K562 (cell line): ENCODE results near the gene ABHD16A. TPM values are rescaled to one million over a fixed set of nuclear protein-coding genes. Genes with fewer than 3 reads are reported as not detected.
A peak's percentile ranks its signal among the peaks of the same experiment; 100 is the strongest.

Experiments used
- ADNP ChIP-seq: fragments of 200-800 bp; sonication (Bioruptor generic); IDR thresholded peaks from 2 replicates; pipeline ENCODE4 v1.6.1; 2016; ENCODE audit warnings: missing genetic modification characterization, missing compliant biosample characterization
- BCLAF1 ChIP-seq, 2 experiments: fragments of 450-650 bp in 1 of 2; IDR thresholded peaks; 2 replicates each; pipeline ENCODE4 v1.6.1; 2011 to 2017; ENCODE audit warnings: low read depth in 2 of 2, antibody characterized with exemption in 1 of 2, borderline replicate concordance in 1 of 2, low read length in 1 of 2, mild to moderate bottlenecking in 1 of 2, mixed read lengths in 1 of 2; ENCODE audit not compliant: control insufficient read depth in 1 of 2
- BHLHE40 ChIP-seq: IDR thresholded peaks from 2 replicates; pipeline ENCODE4 v1.6.1; 2011; ENCODE audit warnings: low read length, improper control_type of control experiment
- COPS2 ChIP-seq: fragments of 450-650 bp; conservative IDR thresholded peaks from 2 replicates; pipeline ENCODE4 v1.6.1; 2016; ENCODE audit warnings: mild to moderate bottlenecking, moderate library complexity
- DACH1 ChIP-seq: fragments of 450-650 bp; IDR thresholded peaks from 2 replicates; pipeline ENCODE4 v1.6.1; 2018; ENCODE audit not compliant: partially characterized antibody
- GATAD2B ChIP-seq: fragments of 450-650 bp; IDR thresholded peaks from 2 replicates; pipeline ENCODE4 v1.6.1; 2017; ENCODE audit warnings: mild to moderate bottlenecking, borderline replicate concordance
- GTF2E2 ChIP-seq: fragments of 200-800 bp; sonication (Bioruptor generic); IDR thresholded peaks from 2 replicates; pipeline ENCODE4 v1.6.1; 2016; ENCODE audit warnings: missing genetic modification characterization, missing compliant biosample characterization
- HNRNPLL ChIP-seq: fragments of 200-400 bp; formaldehyde crosslinking; IDR thresholded peaks from 2 replicates; pipeline ENCODE4 v1.6.1; 2017; ENCODE audit warnings: low read length, low read depth, mild to moderate bottlenecking; ENCODE audit not compliant: poor library complexity, severe bottlenecking
- KHSRP ChIP-seq: fragments of 450-650 bp; IDR thresholded peaks from 2 replicates; pipeline ENCODE4 v1.6.1; 2017
- MAFK ChIP-seq: IDR thresholded peaks from 2 replicates; pipeline ENCODE4 v1.6.1; 2011; ENCODE audit warnings: low read length, improper control_type of control experiment
- MXI1 ChIP-seq: IDR thresholded peaks from 2 replicates; pipeline ENCODE4 v1.6.1; 2011; ENCODE audit warnings: low read depth, mild to moderate bottlenecking, improper control_type of control experiment, low read length
- SMARCA5 ChIP-seq: fragments of 450-650 bp; IDR thresholded peaks from 2 replicates; pipeline ENCODE4 v1.6.1; 2016
- SOX6 ChIP-seq: fragments of 450-650 bp; IDR thresholded peaks from 2 replicates; pipeline ENCODE4 v1.6.1; 2014; ENCODE audit warnings: mild to moderate bottlenecking
- TCF7L2 ChIP-seq: fragments of 150-350 bp; IDR thresholded peaks from 2 replicates; pipeline ENCODE4 v1.6.1; 2016; ENCODE audit warnings: low read depth, mild to moderate bottlenecking, low read length, moderate library complexity
- ZC3H11A ChIP-seq: IDR thresholded peaks from 2 replicates; pipeline ENCODE4 v1.6.1; 2012; ENCODE audit warnings: low read depth, low read length, improper control_type of control experiment
- ZFP1 ChIP-seq: fragments of 450-650 bp; formaldehyde crosslinking; IDR thresholded peaks from 2 replicates; pipeline ENCODE4 v1.4.0; 2020; ENCODE audit warnings: mild to moderate bottlenecking, mixed read lengths
- ZFP36 ChIP-seq: fragments of 150-350 bp; IDR thresholded peaks from 2 replicates; pipeline ENCODE4 v1.6.1; 2018; ENCODE audit warnings: low read length, low read depth; ENCODE audit not compliant: partially characterized antibody
- ZNF57 ChIP-seq: fragments of 450-650 bp; formaldehyde crosslinking; IDR thresholded peaks from 2 replicates; pipeline ENCODE4 v1.4.0; 2020; ENCODE audit warnings: mild to moderate bottlenecking, moderate library complexity
- polyA plus RNA-seq, 8 experiments: library from polyadenylated mRNA; depleted of rRNA in 4 of 8; stranded (reverse) in 5 of 8; unstranded in 3 of 8; fragments of >200 nt; fragmentation: Nextera tagmentation in 2 of 8; fragmentation: Illumina TruSeq in 1 of 8; extraction: Ambion mirVana in 2 of 8; extraction: Trizol in 1 of 8; gene quantifications; 2 replicates each; pipeline versions ENCODE4 v1.2.1 to v1.2.3, GENCODE V29; 2011 to 2014; ENCODE audit warnings: inconsistent platforms in 1 of 8, missing spikeins in 1 of 8
- total RNA-seq, 7 experiments: library from RNA; depleted of rRNA in 6 of 7; stranded (reverse); fragments of >200 nt in 6 of 7; fragmentation: Illumina TruSeq in 2 of 7; extraction: Trizol in 2 of 7; gene quantifications; 2 replicates each; pipeline versions ENCODE4 v1.2.1 to v1.2.3, GENCODE V29; 2011 to 2021; ENCODE audit warnings: low replicate concordance in 1 of 7
- TF ChIP-seq, protein P1 (sequence below): fragments of 250-450 bp; sonication (Bioruptor Pico); IDR thresholded peaks from 2 replicates; pipeline ENCODE4 v1.9.0; 2021; ENCODE audit warnings: mild to moderate bottlenecking, inconsistent platforms
- TF ChIP-seq, protein P2 (sequence below): sonication (generic); formaldehyde crosslinking; IDR thresholded peaks from 2 replicates; pipeline ENCODE4 v1.8.1; 2023; ENCODE audit warnings: mild to moderate bottlenecking, missing genetic modification reagents
- TF ChIP-seq, protein P3 (sequence below), 3 experiments: fragments of 200-800 bp in 1 of 3; sonication (Bioruptor generic) in 1 of 3; sonication (generic) in 1 of 3; formaldehyde crosslinking in 1 of 3; IDR thresholded peaks; 2 replicates each; pipeline versions ENCODE4 v1.6.1 to v1.8.0; 2016 to 2022; ENCODE audit warnings: mild to moderate bottlenecking in 2 of 3, missing compliant biosample characterization in 2 of 3, missing genetic modification characterization in 2 of 3, missing genetic modification reagents in 1 of 3

ABHD16A gene
- total and polyA plus RNA-seq, 9 of the 15 experiments (the other 6 are each of a cell fraction or from before 2014, with no cell fraction given): 25.8 to 120 (median 81.6) TPM

GRCh38 chr6:31651602-31652191 is 51.4 kb downstream of the ABHD16A start (continued):
- TF ChIP-seq BCLAF1 (IDR thresholded peaks at IDR 0.05; ENCODE audit: borderline replicate concordance in 1 of 2, control insufficient read depth in 1 of 2, low read depth in 2 of 2, low read length in 1 of 2) (no peak), COPS2 (no peak), MAFK (no peak; the same call in 1 of the 2 replicates), SMARCA5 (no peak), ZFP36 (no peak), MXI1 (peak; percentile 84), ADNP (tag) (no peak), ZNF57 (CRISPR knock-in tag) (no peak), GATAD2B (no peak), KHSRP (no peak), ZC3H11A (no peak; the same call in 1 of the 2 replicates), TCF7L2 (no peak), GTF2E2 (tag) (no peak; the same call in 1 of the 2 replicates), ZFP1 (CRISPR knock-in tag) (no peak), HNRNPLL (no peak), BHLHE40 (peak; percentile 99), SOX6 (peak; percentile 73), DACH1 (no peak)
- TF ChIP-seq, protein P1, sequence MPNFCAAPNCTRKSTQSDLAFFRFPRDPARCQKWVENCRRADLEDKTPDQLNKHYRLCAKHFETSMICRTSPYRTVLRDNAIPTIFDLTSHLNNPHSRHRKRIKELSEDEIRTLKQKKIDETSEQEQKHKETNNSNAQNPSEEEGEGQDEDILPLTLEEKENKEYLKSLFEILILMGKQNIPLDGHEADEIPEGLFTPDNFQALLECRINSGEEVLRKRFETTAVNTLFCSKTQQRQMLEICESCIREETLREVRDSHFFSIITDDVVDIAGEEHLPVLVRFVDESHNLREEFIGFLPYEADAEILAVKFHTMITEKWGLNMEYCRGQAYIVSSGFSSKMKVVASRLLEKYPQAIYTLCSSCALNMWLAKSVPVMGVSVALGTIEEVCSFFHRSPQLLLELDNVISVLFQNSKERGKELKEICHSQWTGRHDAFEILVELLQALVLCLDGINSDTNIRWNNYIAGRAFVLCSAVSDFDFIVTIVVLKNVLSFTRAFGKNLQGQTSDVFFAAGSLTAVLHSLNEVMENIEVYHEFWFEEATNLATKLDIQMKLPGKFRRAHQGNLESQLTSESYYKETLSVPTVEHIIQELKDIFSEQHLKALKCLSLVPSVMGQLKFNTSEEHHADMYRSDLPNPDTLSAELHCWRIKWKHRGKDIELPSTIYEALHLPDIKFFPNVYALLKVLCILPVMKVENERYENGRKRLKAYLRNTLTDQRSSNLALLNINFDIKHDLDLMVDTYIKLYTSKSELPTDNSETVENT (CRISPR knock-in tag): peak; percentile 91
- TF ChIP-seq, protein P2, sequence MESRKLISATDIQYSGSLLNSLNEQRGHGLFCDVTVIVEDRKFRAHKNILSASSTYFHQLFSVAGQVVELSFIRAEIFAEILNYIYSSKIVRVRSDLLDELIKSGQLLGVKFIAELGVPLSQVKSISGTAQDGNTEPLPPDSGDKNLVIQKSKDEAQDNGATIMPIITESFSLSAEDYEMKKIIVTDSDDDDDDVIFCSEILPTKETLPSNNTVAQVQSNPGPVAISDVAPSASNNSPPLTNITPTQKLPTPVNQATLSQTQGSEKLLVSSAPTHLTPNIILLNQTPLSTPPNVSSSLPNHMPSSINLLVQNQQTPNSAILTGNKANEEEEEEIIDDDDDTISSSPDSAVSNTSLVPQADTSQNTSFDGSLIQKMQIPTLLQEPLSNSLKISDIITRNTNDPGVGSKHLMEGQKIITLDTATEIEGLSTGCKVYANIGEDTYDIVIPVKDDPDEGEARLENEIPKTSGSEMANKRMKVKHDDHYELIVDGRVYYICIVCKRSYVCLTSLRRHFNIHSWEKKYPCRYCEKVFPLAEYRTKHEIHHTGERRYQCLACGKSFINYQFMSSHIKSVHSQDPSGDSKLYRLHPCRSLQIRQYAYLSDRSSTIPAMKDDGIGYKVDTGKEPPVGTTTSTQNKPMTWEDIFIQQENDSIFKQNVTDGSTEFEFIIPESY (CRISPR knock-in tag): no peak
- TF ChIP-seq, protein P3, sequence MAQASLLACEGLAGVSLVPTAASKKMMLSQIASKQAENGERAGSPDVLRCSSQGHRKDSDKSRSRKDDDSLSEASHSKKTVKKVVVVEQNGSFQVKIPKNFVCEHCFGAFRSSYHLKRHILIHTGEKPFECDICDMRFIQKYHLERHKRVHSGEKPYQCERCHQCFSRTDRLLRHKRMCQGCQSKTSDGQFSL (CRISPR knock-in tag; IDR thresholded peaks at IDR 0.05): no peak; the same call in 1 of the 2 replicates
- TF ChIP-seq, protein P3 (tag; IDR thresholded peaks at IDR 0.05): no peak
